Activated CD8-positive, alpha-beta T cell treated with anti-CD3 and anti-CD28 coated beads for 36 hours (primary cell): ENCODE data around the gene APPL2. TPM values are rescaled to one million over a fixed set of nuclear protein-coding genes. Genes with fewer than 3 reads are reported as not detected.

ENCODE experiments used
- ATAC-seq: fragments of 200-7000 bp; cut with Tn5 transposase; one replicate; pipeline ENCODE4 v1.10.0; 2021; ENCODE audit warnings: mild to moderate bottlenecking, moderate library complexity
- CTCF ChIA-PET: fragments of 350-600 bp; sonication (Branson Sonifier 250); formaldehyde crosslinking; loops from one replicate; lab custom pipeline; 2021; ENCODE audit warnings: antibody characterized with exemption; lab: Charles Lee
- POLR2A ChIA-PET: fragments of 350-600 bp; sonication (Branson Sonifier 250); formaldehyde crosslinking; loops from one replicate; lab custom pipeline; 2021; ENCODE audit warnings: antibody characterized with exemption; lab: Charles Lee
- DNase-seq: peaks from one replicate; pipeline ENCODE4 v3.0.0-alpha.2; 2020
- H3K27ac Mint-ChIP-seq: one replicate; pipeline ENCODE4 v1.8.0; 2021; ENCODE audit warnings: mild to moderate bottlenecking, mixed read lengths
- H3K27me3 Mint-ChIP-seq: one replicate; pipeline ENCODE4 v1.8.0; 2021; ENCODE audit warnings: mixed read lengths
- H3K36me3 Mint-ChIP-seq: one replicate; pipeline ENCODE4 v1.8.0; 2021; ENCODE audit warnings: low read depth, mixed read lengths
- H3K4me1 Mint-ChIP-seq: one replicate; pipeline ENCODE4 v1.8.0; 2021; ENCODE audit warnings: low read depth, mixed read lengths
- H3K4me3 Mint-ChIP-seq: one replicate; pipeline ENCODE4 v1.8.0; 2021; ENCODE audit warnings: mild to moderate bottlenecking, moderate library complexity, mixed read lengths
- H3K9me3 Mint-ChIP-seq: one replicate; pipeline ENCODE4 v1.8.0; 2021; ENCODE audit warnings: mixed read lengths
- intact Hi-C: fragments of 100-400 bp; cut with micrococcal nuclease; formaldehyde crosslinking; loops from one replicate; pipeline ENCODE4 v1.10.0; 2022
- total RNA-seq, 2 experiments: library from RNA; stranded (reverse); gene quantifications; one replicate each; pipeline ENCODE4 v1.2.3, GENCODE V29; 2021
- TF ChIP-seq, protein P1 (sequence below): fragments of 200-600 bp; IDR thresholded peaks from one replicate; pipeline ENCODE4 v1.8.0; 2022; ENCODE audit warnings: antibody characterized with exemption, mild to moderate bottlenecking

The APPL2 gene
- total RNA-seq, 2 experiments from 2014 or later, result 14.5 to 15.8 TPM

DNA sequence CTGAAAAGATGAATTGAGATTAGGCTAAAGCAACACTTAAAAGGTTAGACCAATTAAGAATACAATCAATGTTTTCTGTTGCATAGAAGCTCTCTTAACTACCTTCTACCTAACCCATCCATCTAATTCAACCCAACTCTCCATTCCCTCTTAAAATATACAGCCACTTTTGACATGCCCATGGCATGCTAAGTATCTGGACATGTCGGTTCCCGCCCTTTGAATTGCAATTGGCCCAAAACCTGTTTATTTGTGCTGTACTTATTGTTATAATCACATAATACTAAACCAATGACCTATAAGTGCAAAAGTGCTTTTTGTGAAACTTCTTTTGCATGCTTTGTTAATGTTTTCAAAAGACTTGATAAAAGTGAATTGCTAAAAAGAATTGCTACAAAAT, 37.6 kb upstream of the APPL2 start:
- no peak overlapping the region for H3K27ac Mint-ChIP-seq
- TF ChIP-seq, protein P1, sequence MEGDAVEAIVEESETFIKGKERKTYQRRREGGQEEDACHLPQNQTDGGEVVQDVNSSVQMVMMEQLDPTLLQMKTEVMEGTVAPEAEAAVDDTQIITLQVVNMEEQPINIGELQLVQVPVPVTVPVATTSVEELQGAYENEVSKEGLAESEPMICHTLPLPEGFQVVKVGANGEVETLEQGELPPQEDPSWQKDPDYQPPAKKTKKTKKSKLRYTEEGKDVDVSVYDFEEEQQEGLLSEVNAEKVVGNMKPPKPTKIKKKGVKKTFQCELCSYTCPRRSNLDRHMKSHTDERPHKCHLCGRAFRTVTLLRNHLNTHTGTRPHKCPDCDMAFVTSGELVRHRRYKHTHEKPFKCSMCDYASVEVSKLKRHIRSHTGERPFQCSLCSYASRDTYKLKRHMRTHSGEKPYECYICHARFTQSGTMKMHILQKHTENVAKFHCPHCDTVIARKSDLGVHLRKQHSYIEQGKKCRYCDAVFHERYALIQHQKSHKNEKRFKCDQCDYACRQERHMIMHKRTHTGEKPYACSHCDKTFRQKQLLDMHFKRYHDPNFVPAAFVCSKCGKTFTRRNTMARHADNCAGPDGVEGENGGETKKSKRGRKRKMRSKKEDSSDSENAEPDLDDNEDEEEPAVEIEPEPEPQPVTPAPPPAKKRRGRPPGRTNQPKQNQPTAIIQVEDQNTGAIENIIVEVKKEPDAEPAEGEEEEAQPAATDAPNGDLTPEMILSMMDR, result no peak
- POLR2A ChIA-PET, result no interaction called here
- no peaks in the 10 kb centered on the region for H3K4me1 Mint-ChIP-seq
- H3K36me3 Mint-ChIP-seq, result no peaks in the 10 kb centered on the region
- no peak overlapping the region for H3K4me3 Mint-ChIP-seq
- H3K9me3 Mint-ChIP-seq, result no peaks in the 10 kb centered on the region
- no peaks in the 10 kb centered on the region for H3K27me3 Mint-ChIP-seq
- intact Hi-C loops, result no loop called here
- ATAC-seq (no peak), DNase-seq (no peak)
- CTCF ChIA-PET, result interaction anchor here (0.8 to 1.0 kb wide), 2 partner anchors 111 to 147 kb away, joined by 3 read pairs; no protein-coding TSS in a partner anchor

DNA sequence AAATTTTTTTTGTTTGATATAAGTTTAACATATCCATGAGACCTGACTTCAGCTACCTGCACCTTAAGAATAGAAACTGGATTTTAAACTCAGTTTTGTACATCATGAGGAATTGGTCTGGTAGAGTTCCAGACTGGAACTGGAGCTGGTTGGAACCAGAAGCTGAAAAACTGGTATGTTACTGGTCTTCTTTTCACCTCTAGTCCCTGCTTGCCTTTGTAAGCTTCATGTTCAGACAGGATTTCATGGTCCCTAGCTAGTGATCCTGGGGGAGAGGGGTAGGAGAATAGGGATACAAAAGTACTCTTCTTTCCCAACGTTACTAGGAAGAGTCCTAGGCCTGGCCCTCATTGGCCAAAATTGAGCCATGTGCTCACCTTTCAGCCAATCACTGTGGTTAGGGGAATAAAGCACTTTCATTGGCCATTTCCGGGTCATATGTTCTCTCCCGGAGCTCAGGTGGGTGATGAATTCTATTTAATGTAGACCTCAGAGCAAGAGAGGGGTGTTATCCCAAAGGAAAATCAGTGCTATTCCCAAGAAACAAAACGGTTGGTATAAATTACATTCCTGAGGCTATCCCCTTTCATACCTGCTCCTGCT, 36.9 kb upstream of the APPL2 start:
- H3K36me3 Mint-ChIP-seq, result no peaks in the 10 kb centered on the region
- no peak for DNase-seq
- TF ChIP-seq, protein P1, result no peak
- no peak overlapping the region for H3K27ac Mint-ChIP-seq
- H3K27me3 Mint-ChIP-seq, result no peaks in the 10 kb centered on the region
- no peak overlapping the region for H3K4me3 Mint-ChIP-seq
- no peaks in the 10 kb centered on the region for H3K4me1 Mint-ChIP-seq
- ChIA-PET CTCF (interaction anchor here (0.8 to 1.0 kb wide), 2 partner anchors 112 to 147 kb away, joined by 3 read pairs; no protein-coding TSS in a partner anchor), POLR2A (no interaction called here)
- intact Hi-C loops, result no loop called here
- H3K9me3 Mint-ChIP-seq, result no peaks in the 10 kb centered on the region
- no peak for ATAC-seq

DNA sequence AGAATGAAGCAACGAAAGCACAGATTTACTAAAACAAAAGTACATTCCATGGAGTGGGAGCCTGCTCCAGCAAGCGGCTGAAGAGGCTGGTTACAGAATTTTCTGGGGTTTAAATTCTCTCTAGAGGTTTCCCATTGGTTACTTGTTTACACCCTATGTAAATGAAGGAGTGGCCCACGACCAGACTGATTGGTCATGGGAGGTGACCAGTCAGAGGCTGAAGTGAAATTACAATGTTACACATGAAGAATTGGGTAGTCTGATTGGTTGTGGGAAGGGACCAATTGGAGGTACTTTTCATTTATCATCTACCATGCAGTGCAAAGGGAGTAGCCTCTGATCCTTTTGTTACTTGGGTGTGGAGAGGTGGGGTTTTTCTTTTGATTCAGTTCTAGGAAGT, 36.2 kb upstream of the APPL2 start:
- ChIA-PET CTCF (no interaction called here), POLR2A (no interaction called here)
- H3K9me3 Mint-ChIP-seq, result no peaks in the 10 kb centered on the region
- TF ChIP-seq, protein P1, result no peak
- DNase-seq (no peak), ATAC-seq (no peak)
- H3K27ac Mint-ChIP-seq, result no peak overlapping the region
- intact Hi-C loops, result no loop called here
- H3K4me3 Mint-ChIP-seq, result no peak overlapping the region
- no peaks in the 10 kb centered on the region for H3K36me3 Mint-ChIP-seq
- no peaks in the 10 kb centered on the region for H3K4me1 Mint-ChIP-seq
- H3K27me3 Mint-ChIP-seq, result no peaks in the 10 kb centered on the region

DNA sequence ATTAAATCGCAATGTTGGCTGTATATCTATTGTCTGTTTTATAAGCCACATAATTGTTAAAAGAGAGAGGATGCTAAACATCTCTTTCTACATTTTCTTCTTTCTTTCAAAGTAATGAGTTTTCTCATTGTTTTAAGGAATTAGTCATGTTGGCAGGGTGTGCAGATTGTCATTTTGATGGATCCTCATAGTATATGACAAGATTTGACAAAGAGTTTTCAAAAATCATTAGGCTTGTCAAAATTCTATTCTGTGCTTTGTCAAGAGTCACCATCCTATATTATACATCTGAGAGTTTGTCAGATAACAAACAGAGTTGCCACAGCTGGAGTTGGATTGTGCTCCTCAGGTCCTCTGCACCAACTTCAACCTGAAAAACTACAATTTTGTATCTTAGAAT, 35.4 kb upstream of the APPL2 start:
- DNase-seq (no peak), ATAC-seq (no peak)
- ChIA-PET POLR2A (no interaction called here), CTCF (no interaction called here)
- TF ChIP-seq, protein P1, result no peak
- Mint-ChIP-seq H3K4me3 (no peak overlapping the region), H3K9me3 (no peaks in the 10 kb centered on the region), H3K27ac (no peak overlapping the region), H3K36me3 (no peaks in the 10 kb centered on the region), H3K4me1 (no peaks in the 10 kb centered on the region), H3K27me3 (no peaks in the 10 kb centered on the region)
- intact Hi-C loops, result no loop called here

DNA sequence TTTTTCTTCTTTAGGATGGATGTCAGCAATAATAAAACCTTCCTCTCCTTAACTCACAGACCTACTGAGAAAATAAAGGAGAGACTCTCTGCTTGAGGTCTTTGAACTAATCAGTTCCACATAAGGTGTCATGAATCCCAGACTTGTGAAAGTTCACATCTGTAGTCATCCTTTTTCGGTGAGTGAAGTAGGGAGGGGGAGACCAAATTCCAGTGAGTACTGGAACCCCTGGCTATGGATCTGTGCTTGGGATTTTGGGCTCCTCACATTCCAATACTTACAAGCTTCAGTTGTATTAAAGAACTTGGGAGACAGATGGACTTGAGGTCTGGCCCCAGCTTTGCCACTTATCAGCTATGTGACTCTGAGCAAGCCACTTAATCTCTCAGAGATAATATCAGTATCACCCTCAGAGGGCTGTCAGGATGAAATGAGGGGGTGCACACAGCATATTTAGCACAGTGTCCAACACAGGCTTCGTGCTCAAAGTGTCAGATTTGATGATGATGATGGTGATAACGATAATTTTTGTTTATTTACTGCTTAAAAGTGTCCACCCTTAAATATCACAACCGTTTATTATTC, 34.8 kb upstream of the APPL2 start:
- intact Hi-C loops, result no loop called here
- no peak overlapping the region for H3K27ac Mint-ChIP-seq
- DNase-seq (no peak), ATAC-seq (no peak)
- no peaks in the 10 kb centered on the region for H3K36me3 Mint-ChIP-seq
- CTCF ChIA-PET, result no interaction called here
- H3K9me3 Mint-ChIP-seq, result no peaks in the 10 kb centered on the region
- TF ChIP-seq, protein P1, result no peak
- no peaks in the 10 kb centered on the region for H3K4me1 Mint-ChIP-seq
- H3K4me3 Mint-ChIP-seq, result no peak overlapping the region
- H3K27me3 Mint-ChIP-seq, result no peaks in the 10 kb centered on the region
- POLR2A ChIA-PET, result no interaction called here
